OCI-LY1 (cell line): ENCODE data around the gene FDPS.

Experiments used
- H2AFZ ChIP-seq: fragments of 200-600 bp; sonication (generic), shearing (Covaris generic); 2 replicates; pipeline ENCODE4 v1.6.0; 2014; ENCODE audit warnings: antibody characterized with exemption, mild to moderate bottlenecking, low read length
- H3F3A ChIP-seq: fragments of 200-600 bp; sonication (generic), shearing (Covaris generic); 2 replicates; pipeline ENCODE4 v1.6.0; 2014; ENCODE audit warnings: mild to moderate bottlenecking, antibody characterized with exemption, low read length, moderate library complexity; ENCODE audit not compliant: insufficient read depth
- H3K27ac ChIP-seq: fragments of 200-600 bp; sonication (generic); 2 replicates; pipeline ENCODE4 v1.5.1; 2014; ENCODE audit warnings: low read length, mixed run types, mild to moderate bottlenecking, low read depth; ENCODE audit not compliant: poor library complexity, severe bottlenecking
- H3K27me3 ChIP-seq: fragments of 200-600 bp; sonication (generic); 2 replicates; pipeline ENCODE4 v1.6.0; 2014; ENCODE audit warnings: antibody characterized with exemption, mild to moderate bottlenecking, low read length, moderate library complexity; ENCODE audit not compliant: insufficient read depth
- H3K36me3 ChIP-seq: fragments of 200-600 bp; sonication (generic); 2 replicates; pipeline ENCODE4 v1.6.1; 2014; ENCODE audit warnings: mild to moderate bottlenecking, antibody characterized with exemption, low read length, moderate library complexity, mixed read lengths; ENCODE audit not compliant: insufficient read depth
- H3K4me1 ChIP-seq: fragments of 200-600 bp; sonication (generic); 2 replicates; pipeline ENCODE4 v1.5.1; 2014; ENCODE audit warnings: mild to moderate bottlenecking, low read length, moderate library complexity; ENCODE audit not compliant: insufficient read depth, severe bottlenecking
- H3K4me2 ChIP-seq: fragments of 200-600 bp; sonication (generic), shearing (Covaris generic); 2 replicates; pipeline ENCODE4 v1.6.1; 2014; ENCODE audit warnings: low read length
- H3K4me3 ChIP-seq: fragments of 200-600 bp; sonication (generic); 2 replicates; pipeline ENCODE4 v1.5.1; 2014; ENCODE audit warnings: low read length, low read depth, mild to moderate bottlenecking, mixed read lengths; ENCODE audit not compliant: poor library complexity, severe bottlenecking
- H3K79me2 ChIP-seq: fragments of 200-600 bp; shearing (Covaris generic); 2 replicates; pipeline ENCODE4 v1.6.1; 2016; ENCODE audit warnings: mixed run types, low read length, mixed read lengths; ENCODE audit not compliant: insufficient read depth
- H3K9ac ChIP-seq: fragments of 200-600 bp; sonication (generic), shearing (Covaris generic); 2 replicates; pipeline ENCODE4 v1.6.1; 2014; ENCODE audit warnings: mild to moderate bottlenecking, low read length, mixed read lengths
- H3K9me2 ChIP-seq: fragments of 200-600 bp; sonication (generic), shearing (Covaris generic); 2 replicates; pipeline ENCODE4 v1.6.1; 2014; ENCODE audit warnings: low read depth, mild to moderate bottlenecking, low read length, mixed read lengths
- H3K9me3 ChIP-seq: fragments of 200-600 bp; shearing (Covaris generic); 2 replicates; pipeline ENCODE4 v1.6.1; 2014; ENCODE audit warnings: low read length, mixed read lengths
- H4K20me1 ChIP-seq: fragments of 200-600 bp; sonication (generic), shearing (Covaris generic); 2 replicates; pipeline ENCODE4 v1.6.0; 2016; ENCODE audit warnings: mild to moderate bottlenecking, low read length; ENCODE audit not compliant: insufficient read depth
- EZH2 ChIP-seq: fragments of 200-600 bp; sonication (generic), shearing (Covaris generic); IDR thresholded peaks from 2 replicates; pipeline ENCODE4 v1.8.0; 2017; ENCODE audit warnings: borderline replicate concordance, mixed run types, mild to moderate bottlenecking, antibody characterized with exemption, low read length, moderate library complexity, mixed read lengths
- TF ChIP-seq, protein P1 (sequence below): fragments of 200-600 bp; sonication (generic), shearing (Covaris generic); IDR thresholded peaks from 2 replicates; pipeline ENCODE4 v1.5.1; 2017; ENCODE audit warnings: mild to moderate bottlenecking, antibody characterized with exemption, low read length, moderate library complexity, mixed read lengths

The FDPS gene

DNA sequence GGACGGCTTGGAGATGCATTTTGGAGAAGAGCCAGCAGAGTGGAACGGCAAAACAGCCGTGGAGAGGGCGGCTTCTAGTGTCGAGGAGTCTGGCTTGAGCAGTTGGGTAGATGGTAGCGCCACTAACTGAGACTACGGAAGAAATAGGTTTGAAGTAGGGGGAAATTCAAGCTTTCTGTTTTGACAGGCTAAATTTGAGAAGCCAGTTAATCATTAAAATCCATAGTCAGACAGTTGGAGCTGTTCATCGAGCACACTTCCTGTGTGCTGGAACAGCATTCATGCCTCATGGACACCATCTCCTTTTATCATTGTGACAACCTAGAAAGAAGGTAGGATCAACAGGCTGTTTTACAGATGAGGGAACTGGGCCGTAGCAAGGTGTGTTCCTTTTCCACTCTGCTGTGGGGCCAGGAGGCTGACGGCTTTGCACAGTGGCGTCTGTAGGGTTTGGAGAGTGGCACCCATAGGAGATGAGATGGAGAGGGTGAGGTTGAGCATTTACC lies 4.1 kb upstream of the FDPS start:
- no peaks in the 10 kb centered on the region for H3K27me3 ChIP-seq
- peak overlapping the region; percentile 18 for H3K27ac ChIP-seq
- H3K4me1 ChIP-seq, result peaks cover 21% of the 10 kb centered on the region
- H4K20me1 ChIP-seq, result no peaks in the 10 kb centered on the region
- peak overlapping the region; percentile 8; the same call in 1 of the 2 replicates for H3K4me2 ChIP-seq
- peaks cover 9% of the 10 kb centered on the region for H3K79me2 ChIP-seq
- H3F3A ChIP-seq, result no peaks in the 10 kb centered on the region
- no peak for TF ChIP-seq EZH2
- TF ChIP-seq, protein P1, sequence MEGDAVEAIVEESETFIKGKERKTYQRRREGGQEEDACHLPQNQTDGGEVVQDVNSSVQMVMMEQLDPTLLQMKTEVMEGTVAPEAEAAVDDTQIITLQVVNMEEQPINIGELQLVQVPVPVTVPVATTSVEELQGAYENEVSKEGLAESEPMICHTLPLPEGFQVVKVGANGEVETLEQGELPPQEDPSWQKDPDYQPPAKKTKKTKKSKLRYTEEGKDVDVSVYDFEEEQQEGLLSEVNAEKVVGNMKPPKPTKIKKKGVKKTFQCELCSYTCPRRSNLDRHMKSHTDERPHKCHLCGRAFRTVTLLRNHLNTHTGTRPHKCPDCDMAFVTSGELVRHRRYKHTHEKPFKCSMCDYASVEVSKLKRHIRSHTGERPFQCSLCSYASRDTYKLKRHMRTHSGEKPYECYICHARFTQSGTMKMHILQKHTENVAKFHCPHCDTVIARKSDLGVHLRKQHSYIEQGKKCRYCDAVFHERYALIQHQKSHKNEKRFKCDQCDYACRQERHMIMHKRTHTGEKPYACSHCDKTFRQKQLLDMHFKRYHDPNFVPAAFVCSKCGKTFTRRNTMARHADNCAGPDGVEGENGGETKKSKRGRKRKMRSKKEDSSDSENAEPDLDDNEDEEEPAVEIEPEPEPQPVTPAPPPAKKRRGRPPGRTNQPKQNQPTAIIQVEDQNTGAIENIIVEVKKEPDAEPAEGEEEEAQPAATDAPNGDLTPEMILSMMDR, result no peak
- H3K9ac ChIP-seq, result no peak overlapping the region
- no peaks in the 10 kb centered on the region for H3K9me3 ChIP-seq
- H2AFZ ChIP-seq, result no peak overlapping the region
- H3K9me2 ChIP-seq, result no peaks in the 10 kb centered on the region
- H3K4me3 ChIP-seq, result no peak overlapping the region
- H3K36me3 ChIP-seq, result peaks cover 8% of the 10 kb centered on the region; the same call in 1 of the 2 replicates

GRCh38 chr1:155305881-155306391 lies 2.7 kb upstream of the FDPS start:
- Histone ChIP-seq H3K4me1 (peaks cover 35% of the 10 kb centered on the region), H3K9ac (no peak overlapping the region), H2AFZ (no peak overlapping the region), H3K27me3 (no peaks in the 10 kb centered on the region), H3K36me3 (peaks cover 19% of the 10 kb centered on the region), H3K4me2 (no peak overlapping the region), H3K9me2 (no peaks in the 10 kb centered on the region), H3F3A (no peaks in the 10 kb centered on the region), H3K27ac (peak overlapping the region; percentile 4), H3K9me3 (no peaks in the 10 kb centered on the region), H4K20me1 (no peaks in the 10 kb centered on the region), H3K4me3 (no peak overlapping the region), H3K79me2 (peaks cover 21% of the 10 kb centered on the region)
- TF ChIP-seq, protein P1, result no peak
- no peak for TF ChIP-seq EZH2

DNA sequence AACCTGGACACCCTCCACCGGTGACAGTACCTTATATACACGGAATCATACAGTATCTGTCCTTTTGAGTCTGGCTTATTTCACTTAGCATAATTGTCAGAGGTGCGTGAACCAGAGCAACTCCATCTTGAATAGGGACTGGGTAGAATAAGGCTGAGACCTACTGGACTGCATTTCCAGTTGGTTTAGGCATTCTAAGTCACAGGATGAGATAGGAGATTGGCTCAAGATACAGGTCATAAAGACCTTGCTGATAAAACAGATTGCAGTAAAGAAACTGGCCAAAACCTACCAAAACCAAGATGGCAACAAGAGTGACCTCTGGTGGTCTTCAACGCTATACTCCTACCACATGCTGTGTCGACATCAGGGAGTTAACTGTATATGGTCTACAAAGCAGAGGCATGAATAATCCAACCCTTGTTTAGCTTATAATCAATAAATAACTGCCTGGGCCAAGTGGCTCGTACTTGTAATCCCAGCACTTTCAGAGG lies 1.4 kb upstream of the FDPS start:
- peaks cover 31% of the 10 kb centered on the region for H3K36me3 ChIP-seq
- H4K20me1 ChIP-seq, result no peaks in the 10 kb centered on the region
- peak overlapping the region; percentile 96 for H3K27ac ChIP-seq
- no peaks in the 10 kb centered on the region for H3K9me2 ChIP-seq
- H3F3A ChIP-seq, result no peaks in the 10 kb centered on the region
- H3K9me3 ChIP-seq, result no peaks in the 10 kb centered on the region
- no peak for TF ChIP-seq EZH2
- TF ChIP-seq, protein P1, result peak; percentile 64
- no peaks in the 10 kb centered on the region for H3K27me3 ChIP-seq
- peaks cover 24% of the 10 kb centered on the region for H3K79me2 ChIP-seq
- H2AFZ ChIP-seq, result no peak overlapping the region
- peak overlapping the region; percentile 100 for H3K4me3 ChIP-seq
- H3K4me2 ChIP-seq, result peak overlapping the region; percentile 90; the same call in 1 of the 2 replicates
- H3K4me1 ChIP-seq, result peaks cover 44% of the 10 kb centered on the region
- peak overlapping the region; percentile 67; the same call in 1 of the 2 replicates for H3K9ac ChIP-seq
